Measurements from ENCODE around the gene DNAAF5. TPM values are rescaled to one million over a fixed set of nuclear protein-coding genes. Genes with fewer than 3 reads are reported as not detected.

DNAAF5 gene
- total and polyA plus RNA-seq, 12 donors, result 10.4 to 30.0 (median 24.7) TPM

- H3K36me3 ChIP-seq, result peaks cover 0 to 98% (median 19%) of the 10 kb centered on the region in 9 donors
- H3K27me3 ChIP-seq, result no peaks in the 10 kb centered on the region
- intact Hi-C loops (cut with DNase I), result loop anchor here in 1 of 10 donors (10.0 kb wide), 1 partner anchor 132 kb away; no protein-coding TSS in a partner anchor
- H3K4me1 ChIP-seq, result peaks cover under 1 to 32% (median 13%) of the 10 kb centered on the region in 9 donors
- H3K9me3 ChIP-seq, result no peaks in the 10 kb centered on the region
- no peak overlapping the region for H3K27ac ChIP-seq
- no peak for TF ChIP-seq CTCF (IDR thresholded peaks at IDR 0.05)
- no peak for DNase-seq
- WGBS, 2 donors, result 85 to 95% methylated on average over 26 of the region's 26 CpGs
- no peak overlapping the region for H3K4me3 ChIP-seq
- no peak for ATAC-seq
These were observed 50.7 kb downstream of the DNAAF5 start for GRCh38 chr7:776992-777727.

GRCh38 chr7:777728-778078 is 51.2 kb downstream of the DNAAF5 start:
- Histone ChIP-seq H3K36me3 (peaks cover 0 to 98% (median 19%) of the 10 kb centered on the region in 9 donors), H3K4me3 (no peak overlapping the region), H3K27me3 (no peaks in the 10 kb centered on the region), H3K27ac (no peak overlapping the region), H3K9me3 (no peaks in the 10 kb centered on the region), H3K4me1 (peaks cover 0 to 28% (median 10%) of the 10 kb centered on the region in 9 donors)
- ATAC-seq, result no peak
- no peak for DNase-seq
- intact Hi-C loops (cut with DNase I), result loop anchor here in 1 of 10 donors (10.0 kb wide), 1 partner anchor 133 kb away; no protein-coding TSS in a partner anchor
- WGBS, 2 donors, result 87 to 94% methylated on average over 16 of the region's 16 CpGs
- no peak for TF ChIP-seq CTCF (IDR thresholded peaks at IDR 0.05)

GRCh38 chr7:778271-778967 is 51.9 kb downstream of the DNAAF5 start:
- Histone ChIP-seq H3K36me3 (peaks cover 0 to 98% (median 13%) of the 10 kb centered on the region in 9 donors), H3K27me3 (no peaks in the 10 kb centered on the region), H3K4me1 (peaks cover 0 to 28% (median 10%) of the 10 kb centered on the region in 9 donors), H3K27ac (no peak overlapping the region), H3K4me3 (no peak overlapping the region), H3K9me3 (no peaks in the 10 kb centered on the region)
- intact Hi-C loops (cut with DNase I), result loop anchor here in 1 of 10 donors (10.0 kb wide), 1 partner anchor 134 kb away; no protein-coding TSS in a partner anchor
- DNase-seq (no peak), ATAC-seq (peak in 2 of 8 donors; percentile 5 to 33)
- WGBS, 2 donors, result 91 to 94% methylated on average over 23 of the region's 23 CpGs
- TF ChIP-seq CTCF (IDR thresholded peaks at IDR 0.05), result no peak

- TF ChIP-seq CTCF (IDR thresholded peaks at IDR 0.05), result no peak
- DNase-seq, result no peak
These were observed 52.5 kb downstream of the DNAAF5 start for GRCh38 chr7:778968-779451.

More at GRCh38 chr7:778968-779451, 52.5 kb downstream of the DNAAF5 start:
- peaks cover 0 to 98% (median 13%) of the 10 kb centered on the region in 9 donors for H3K36me3 ChIP-seq
- no peaks in the 10 kb centered on the region for H3K9me3 ChIP-seq
- H3K4me1 ChIP-seq, result peaks cover 0 to 28% (median 10%) of the 10 kb centered on the region in 9 donors
- intact Hi-C loops (cut with DNase I), result loop anchor here in 1 of 10 donors (10.0 kb wide), 1 partner anchor 134 kb away; no protein-coding TSS in a partner anchor
- peak in 1 of 8 donors; percentile 3 for ATAC-seq
- H3K27ac ChIP-seq, result peak overlapping the region in 1 of 10 donors; percentile 54
- no peak overlapping the region for H3K4me3 ChIP-seq
- WGBS, 2 donors, result 39 to 48% methylated on average over 15 of the region's 15 CpGs
- H3K27me3 ChIP-seq, result no peaks in the 10 kb centered on the region

Data from heart right ventricle (tissue), 16 donors.